ENCODE results near the gene TADA3.

DNA sequence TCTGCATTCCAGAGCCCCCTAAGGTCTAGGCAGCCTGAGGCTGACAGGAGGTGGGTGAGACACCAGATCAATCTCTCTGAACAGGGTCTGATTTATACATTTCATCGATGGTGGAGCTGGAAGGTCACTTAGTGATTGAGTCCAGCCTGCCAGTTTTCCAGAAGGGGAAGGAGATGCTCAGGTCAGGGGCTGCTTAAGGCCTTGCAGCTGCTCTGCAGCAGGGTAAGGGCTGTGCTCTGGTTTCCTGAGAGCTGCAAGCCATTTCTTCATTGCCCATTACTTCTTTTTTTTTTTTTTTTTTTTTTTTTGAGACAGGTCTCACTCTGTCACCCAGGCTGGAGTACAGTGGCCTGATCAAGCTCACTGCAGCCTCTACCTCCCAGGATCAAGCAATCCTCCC lies 10.7 kb downstream of the TADA3 start:
- TF ChIP-seq, protein P1, sequence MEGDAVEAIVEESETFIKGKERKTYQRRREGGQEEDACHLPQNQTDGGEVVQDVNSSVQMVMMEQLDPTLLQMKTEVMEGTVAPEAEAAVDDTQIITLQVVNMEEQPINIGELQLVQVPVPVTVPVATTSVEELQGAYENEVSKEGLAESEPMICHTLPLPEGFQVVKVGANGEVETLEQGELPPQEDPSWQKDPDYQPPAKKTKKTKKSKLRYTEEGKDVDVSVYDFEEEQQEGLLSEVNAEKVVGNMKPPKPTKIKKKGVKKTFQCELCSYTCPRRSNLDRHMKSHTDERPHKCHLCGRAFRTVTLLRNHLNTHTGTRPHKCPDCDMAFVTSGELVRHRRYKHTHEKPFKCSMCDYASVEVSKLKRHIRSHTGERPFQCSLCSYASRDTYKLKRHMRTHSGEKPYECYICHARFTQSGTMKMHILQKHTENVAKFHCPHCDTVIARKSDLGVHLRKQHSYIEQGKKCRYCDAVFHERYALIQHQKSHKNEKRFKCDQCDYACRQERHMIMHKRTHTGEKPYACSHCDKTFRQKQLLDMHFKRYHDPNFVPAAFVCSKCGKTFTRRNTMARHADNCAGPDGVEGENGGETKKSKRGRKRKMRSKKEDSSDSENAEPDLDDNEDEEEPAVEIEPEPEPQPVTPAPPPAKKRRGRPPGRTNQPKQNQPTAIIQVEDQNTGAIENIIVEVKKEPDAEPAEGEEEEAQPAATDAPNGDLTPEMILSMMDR (conservative IDR thresholded peaks at IDR 0.05 in 1 of 2, IDR thresholded peaks at IDR 0.05 in 1 of 2; ENCODE audit: low read depth in 1 of 2, low read length in 2 of 2), result no peak
- TF ChIP-seq EZH2 (IDR thresholded peaks at IDR 0.05; ENCODE audit: low read length, missing control alignments), result no peak

All from fibroblast of lung (primary cell).